Measurements from ENCODE around the gene PROSER2. TPM values are rescaled to one million over a fixed set of nuclear protein-coding genes. Genes with fewer than 3 reads are reported as not detected.

Gene PROSER2
- polyA plus RNA-seq, 2 of the 4 experiments (the other 2 are of a cell fraction): 10.1 to 14.4 TPM

GRCh38 chr10:11875494-11876281 is 52.5 kb downstream of the PROSER2 start (continued):
- TF ChIP-seq ESRRA (IDR thresholded peaks at IDR 0.05; ENCODE audit: borderline replicate concordance, low read length): no peak
- TF ChIP-seq ZC3H11A (IDR thresholded peaks at IDR 0.05): no peak
- TF ChIP-seq JUN (IDR thresholded peaks at IDR 0.05): peak; percentile 41 to 72; a peak in 4 of 5 replicates
- TF ChIP-seq CTCF (IDR thresholded peaks at IDR 0.05): no peak
- 0 out of 2 replicates have a peak, but pooled peaks have one; percentile 62 for TF ChIP-seq TP53 (CRISPR knock-in tag; IDR thresholded peaks at IDR 0.05)
- no peak for TF ChIP-seq CBX2 (IDR thresholded peaks at IDR 0.05; ENCODE audit: borderline replicate concordance, low read depth)
- TF ChIP-seq HMGXB4 (CRISPR knock-in tag; IDR thresholded peaks at IDR 0.05; ENCODE audit: borderline replicate concordance): 0 out of 2 replicates have a peak, but pooled peaks have one; percentile 58
- TF ChIP-seq HOXB5 (CRISPR knock-in tag; IDR thresholded peaks at IDR 0.05): peak; percentile 95
- TF ChIP-seq NFE2L2 (conservative IDR thresholded peaks at IDR 0.05; ENCODE audit: low read length): peak; percentile 30; the same call in 1 of the 2 replicates
- 0 out of 3 replicates have a peak, but pooled peaks have one; percentile 50 for TF ChIP-seq BCL3 (IDR thresholded peaks at IDR 0.05)

GRCh38 chr10:11876324-11876723 is 53.2 kb downstream of the PROSER2 start:
- H3K27ac ChIP-seq: peak overlapping the region; percentile 82 to 92
- 87% methylated on average over 6 of the region's 6 CpGs for WGBS (ENCODE audit: missing lambda C conversion rate)
- no peak for TF ChIP-seq NR3C1 (IDR thresholded peaks at IDR 0.05)
- no peak for TF ChIP-seq BCL3 (IDR thresholded peaks at IDR 0.05)
- no peak for TF ChIP-seq ATOH8 (CRISPR knock-in tag; IDR thresholded peaks at IDR 0.05; ENCODE audit: low read depth)
- no peak for TF ChIP-seq ZNF302 (CRISPR knock-in tag; IDR thresholded peaks at IDR 0.05)
- no peak for TF ChIP-seq ELK1 (IDR thresholded peaks at IDR 0.05; ENCODE audit: low read depth, low read length)
- TF ChIP-seq MYC (IDR thresholded peaks at IDR 0.05; ENCODE audit: borderline replicate concordance, low read length): no peak
- no peak for TF ChIP-seq CEBPB (IDR thresholded peaks at IDR 0.05)
- TF ChIP-seq ZSCAN20 (CRISPR knock-in tag; IDR thresholded peaks at IDR 0.05): no peak
- no peak for TF ChIP-seq CHD4 (IDR thresholded peaks at IDR 0.05; ENCODE audit: borderline replicate concordance)
- no peak for TF ChIP-seq NPAS2 (CRISPR knock-in tag; IDR thresholded peaks at IDR 0.05; ENCODE audit: borderline replicate concordance)
- TF ChIP-seq NFE2L2 (conservative IDR thresholded peaks at IDR 0.05; ENCODE audit: low read length): no peak
- no peak for TF ChIP-seq USF2 (IDR thresholded peaks at IDR 0.05)
- TF ChIP-seq HDAC2 (IDR thresholded peaks at IDR 0.05): no peak
- TF ChIP-seq KDM5A (IDR thresholded peaks at IDR 0.05): no peak
- TF ChIP-seq GATA3 (IDR thresholded peaks at IDR 0.05; ENCODE audit: borderline replicate concordance): no peak
- no peak for TF ChIP-seq POLR2A (IDR thresholded peaks at IDR 0.05; ENCODE audit: low read length)
- no peak for TF ChIP-seq ZC3H11A (IDR thresholded peaks at IDR 0.05)
- TF ChIP-seq RFX5 (IDR thresholded peaks at IDR 0.05): no peak
- no peak for TF ChIP-seq CTCF (IDR thresholded peaks at IDR 0.05)

More at GRCh38 chr10:11876324-11876723, 53.2 kb downstream of the PROSER2 start:
- FAIRE-seq (no peak), DNase-seq (ENCODE audit: low read depth in 1 of 2, low spot score in 1 of 2) (no peak), ATAC-seq (peak; percentile 2 to 7; a peak in 3 of 6 replicates)
- ChIA-PET CTCF (interaction anchor here (0.8 to 2.1 kb wide), 9 partner anchors 9 to 110 kb away, joined by 3 to 9 read pairs (median 4); no protein-coding TSS in a partner anchor), POLR2A (interaction anchor here (0.9 kb wide), 1 partner anchor 56 kb away, joined by 4 read pairs; no protein-coding TSS in a partner anchor)
- no peaks in the 10 kb centered on the region for H3K9me3 ChIP-seq
- H3K4me2 ChIP-seq: peak overlapping the region; percentile 80
- H3K4me3 ChIP-seq: no peak overlapping the region
- peaks cover 40% of the 10 kb centered on the region for H3K4me1 ChIP-seq

Measured in A549 (cell line).